ENCODE results near the gene TIGD3.

The TIGD3 gene

DNA sequence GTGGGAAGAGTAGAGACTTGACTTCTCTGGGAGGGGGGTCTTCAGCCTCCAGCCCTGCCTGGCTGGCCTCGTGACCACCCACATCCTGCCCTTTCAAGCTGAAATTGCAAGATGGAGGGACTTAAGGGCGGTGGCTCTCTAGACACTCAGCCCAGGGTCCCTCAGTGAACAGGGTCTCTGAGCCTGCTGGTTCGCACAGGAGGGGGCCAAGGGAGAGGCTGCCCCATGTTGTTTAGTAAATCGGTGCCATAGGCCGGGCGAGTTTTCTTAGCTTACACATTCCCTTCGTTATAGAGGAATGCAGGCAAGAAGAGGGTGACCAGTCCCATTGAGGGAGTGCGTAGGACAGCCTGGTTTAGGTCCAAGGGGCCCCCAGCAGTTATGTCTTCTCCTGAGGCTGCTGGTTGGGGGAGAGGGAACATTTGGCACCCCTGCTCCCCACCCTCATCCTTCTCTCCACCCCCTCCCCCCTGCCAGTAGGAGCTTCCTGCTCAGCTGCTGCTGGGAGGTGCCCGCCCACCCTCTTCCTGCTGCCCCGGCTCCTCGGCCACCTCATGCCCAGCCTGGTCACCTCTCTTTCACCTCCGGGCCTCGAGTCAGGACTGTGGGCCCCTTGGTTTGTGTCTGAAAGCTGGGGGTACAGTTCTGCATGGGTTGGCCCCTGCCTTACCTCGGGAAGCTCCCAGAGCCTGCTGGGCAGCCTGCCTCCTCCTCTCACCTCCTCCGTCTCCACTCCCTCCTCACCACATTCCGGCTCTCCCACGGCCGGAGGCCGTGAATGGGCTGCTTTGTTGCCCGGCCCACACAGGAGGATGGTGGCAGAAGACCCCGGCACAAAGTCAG, 35.8 kb downstream of the TIGD3 start:
- no peak for DNase-seq (ENCODE audit: low read depth, low spot score)

- no peak for DNase-seq (ENCODE audit: low read depth, low spot score)
These were observed 36.4 kb downstream of the TIGD3 start for GRCh38 chr11:65390996-65391395.

- DNase-seq (ENCODE audit: low read depth, low spot score), result no peak
These were observed 37.8 kb downstream of the TIGD3 start for GRCh38 chr11:65392186-65392829.

DNA sequence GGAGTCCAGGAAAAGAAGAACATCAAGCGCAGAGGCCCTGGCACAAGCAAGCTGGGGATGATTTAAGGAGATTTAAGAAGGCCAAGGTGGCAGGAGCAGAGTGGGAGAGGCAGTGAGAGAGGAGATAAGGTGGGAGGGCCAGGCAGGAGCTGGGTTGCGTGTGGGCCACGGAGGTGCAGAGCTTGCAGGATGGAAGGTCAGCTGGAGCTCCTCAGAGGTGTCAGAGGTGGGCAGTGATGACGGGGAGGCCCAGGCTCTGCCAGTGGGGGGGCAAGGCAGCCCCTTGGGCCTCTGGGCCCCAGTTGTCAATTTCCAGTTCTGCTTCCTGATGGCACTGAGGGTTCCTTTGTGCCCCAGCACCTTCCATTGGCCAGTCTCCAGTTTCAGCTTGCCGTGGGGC, 38.3 kb downstream of the TIGD3 start:
- DNase-seq (ENCODE audit: low read depth, low spot score), result no peak

DNA sequence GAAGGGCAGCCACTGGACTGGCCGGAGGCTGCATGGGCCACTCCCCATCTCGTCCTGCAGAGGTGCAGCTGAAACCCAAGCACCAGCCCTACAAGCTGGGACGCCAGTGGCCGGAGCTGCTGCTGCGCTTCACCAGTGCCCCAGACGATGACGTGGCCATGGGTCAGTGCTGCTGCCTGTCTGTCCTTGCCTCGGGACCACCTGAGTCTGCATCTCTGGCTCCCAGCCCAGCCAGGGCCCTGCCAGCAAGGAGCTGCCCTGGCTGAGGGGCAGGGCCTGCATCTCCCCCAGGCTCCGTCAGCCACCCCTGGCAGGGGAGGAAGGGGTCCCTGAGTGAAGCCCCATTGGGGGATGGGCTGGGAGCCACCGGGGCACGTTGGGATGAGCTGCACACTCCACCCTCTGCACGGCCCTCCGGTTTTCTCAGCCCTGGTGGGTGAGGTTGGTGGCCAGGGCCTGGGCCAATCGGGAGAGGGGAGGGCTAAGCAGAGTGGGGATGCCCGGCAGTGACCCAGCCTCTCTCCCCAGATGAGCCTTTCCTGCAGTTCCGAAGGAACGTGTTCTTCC, 39.0 kb downstream of the TIGD3 start:
- no peak for DNase-seq (ENCODE audit: low read depth, low spot score)

- DNase-seq (ENCODE audit: low read depth, low spot score), result no peak
These were observed 39.6 kb downstream of the TIGD3 start for GRCh38 chr11:65394125-65394536.

- DNase-seq (ENCODE audit: low read depth, low spot score), result no peak
These were observed 41.5 kb downstream of the TIGD3 start for GRCh38 chr11:65395961-65396530.

- no peak for DNase-seq (ENCODE audit: low read depth, low spot score)
These were observed 42.5 kb downstream of the TIGD3 start for GRCh38 chr11:65396769-65397745.

GRCh38 chr11:65398362-65398910, 43.9 kb downstream of the TIGD3 start:
- DNase-seq (ENCODE audit: low read depth, low spot score), result no peak

DNA sequence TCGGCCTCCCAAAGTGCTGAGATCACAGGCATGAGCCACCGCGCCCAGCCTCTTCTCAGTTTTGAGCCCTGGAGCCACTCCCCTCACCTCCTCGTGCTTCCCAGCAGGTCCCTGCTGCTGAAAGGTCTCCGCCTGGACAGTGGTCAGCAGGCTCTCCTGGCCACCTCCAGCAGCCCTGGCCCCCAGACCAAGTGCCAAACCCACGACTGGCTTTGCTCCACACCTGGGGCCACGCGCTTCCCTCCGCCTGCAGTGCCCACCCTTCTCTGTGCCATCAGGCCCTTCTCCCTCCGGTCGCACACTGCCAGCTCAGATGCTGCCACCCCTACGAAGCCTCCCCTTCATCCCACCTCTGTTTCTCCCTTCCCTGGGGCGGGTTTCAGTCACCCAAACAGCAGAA, 44.7 kb downstream of the TIGD3 start:
- DNase-seq (ENCODE audit: low read depth, low spot score), result no peak

GRCh38 chr11:65399845-65400244, 45.3 kb downstream of the TIGD3 start:
- DNase-seq (ENCODE audit: low read depth, low spot score), result no peak

- no peak for DNase-seq (ENCODE audit: low read depth, low spot score)
These were observed 45.9 kb downstream of the TIGD3 start for GRCh38 chr11:65400307-65401072.

- DNase-seq (ENCODE audit: low read depth, low spot score), result no peak
These were observed 46.7 kb downstream of the TIGD3 start for GRCh38 chr11:65401073-65401802.

- no peak for DNase-seq (ENCODE audit: low read depth, low spot score)
These were observed 47.3 kb downstream of the TIGD3 start for GRCh38 chr11:65401803-65402248.

- no peak for DNase-seq (ENCODE audit: low read depth, low spot score)
These were observed 48.2 kb downstream of the TIGD3 start for GRCh38 chr11:65402790-65403189.

DNA sequence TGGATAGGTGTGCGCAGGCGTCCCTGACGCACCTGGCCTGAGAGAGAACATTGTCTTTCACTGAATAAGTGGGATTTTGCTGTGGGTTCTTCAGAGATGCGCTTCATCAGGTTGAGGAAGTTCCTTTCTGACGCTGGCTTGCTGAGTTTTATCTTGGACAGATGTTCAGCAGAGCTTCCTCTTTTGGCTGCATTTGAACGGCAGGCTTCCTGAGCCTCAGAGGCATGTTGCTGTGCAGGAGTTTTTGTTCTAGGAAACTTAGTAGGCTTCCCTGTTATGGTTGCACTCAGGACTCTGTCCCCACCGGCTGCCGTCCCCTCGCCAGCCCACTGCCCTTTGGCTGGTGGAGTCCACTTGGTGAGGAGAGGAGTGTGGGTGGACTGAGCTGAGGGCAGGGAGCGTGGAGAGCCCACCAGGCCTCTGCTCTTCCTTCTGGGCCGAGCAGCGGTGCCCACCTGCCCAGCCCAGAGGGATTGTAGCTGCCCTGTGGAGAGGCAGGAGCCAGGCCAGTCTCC, 49.1 kb downstream of the TIGD3 start:
- DNase-seq (ENCODE audit: low read depth, low spot score), result no peak

- no peak for DNase-seq (ENCODE audit: low read depth, low spot score)
These were observed 49.7 kb downstream of the TIGD3 start for GRCh38 chr11:65404210-65404609.

GRCh38 chr11:65404638-65405339, 50.2 kb downstream of the TIGD3 start:
- no peak for DNase-seq (ENCODE audit: low read depth, low spot score)
